Stomach smooth muscle (tissue), 2 donors: Measurements from ENCODE around the gene TP63.

Experiments
- H3K27ac ChIP-seq: one replicate; pipeline ENCODE4 v1.7.0; 2013; ENCODE audit warnings: mild to moderate bottlenecking, low read length, inconsistent platforms
- H3K27me3 ChIP-seq, 2 donors: one replicate each; pipeline ENCODE4 v1.7.0; 2013; ENCODE audit warnings: low read length in 2 of 2; ENCODE audit not compliant: insufficient read depth in 2 of 2, control insufficient read depth in 1 of 2
- H3K36me3 ChIP-seq, 2 donors: one replicate each; pipeline ENCODE4 v1.7.0; 2013; ENCODE audit warnings: low read length in 2 of 2; ENCODE audit not compliant: control insufficient read depth in 2 of 2, insufficient read depth in 2 of 2
- H3K4me1 ChIP-seq: one replicate; pipeline ENCODE4 v1.7.0; 2013; ENCODE audit warnings: low read length; ENCODE audit not compliant: control insufficient read depth, insufficient read depth
- H3K4me3 ChIP-seq, 2 donors: one replicate each; pipeline ENCODE4 v1.7.0; 2013; ENCODE audit warnings: low read length in 2 of 2
- H3K9ac ChIP-seq, 2 donors: one replicate each; pipeline ENCODE4 v1.7.0; 2013; ENCODE audit warnings: low read length in 2 of 2, mild to moderate bottlenecking in 1 of 2
- H3K9me3 ChIP-seq, 2 donors: one replicate each; pipeline ENCODE4 v1.7.0; 2013; ENCODE audit warnings: low read length in 2 of 2; ENCODE audit not compliant: control insufficient read depth in 2 of 2
- donor health status: healthy.
- donor health status: Pancreatic carcinoma.

The TP63 gene

GRCh38 chr3:189860296-189860695, 229.1 kb downstream of the TP63 start:
- H3K27ac ChIP-seq: no peak overlapping the region
- no peaks in the 10 kb centered on the region for H3K27me3 ChIP-seq
- H3K36me3 ChIP-seq: no peaks in the 10 kb centered on the region
- H3K9ac ChIP-seq: no peak overlapping the region
- H3K4me3 ChIP-seq: no peak overlapping the region
- no peaks in the 10 kb centered on the region for H3K4me1 ChIP-seq
- H3K9me3 ChIP-seq: no peaks in the 10 kb centered on the region

- H3K9ac ChIP-seq: no peak overlapping the region
- H3K9me3 ChIP-seq: no peaks in the 10 kb centered on the region
- H3K27ac ChIP-seq: no peak overlapping the region
- no peaks in the 10 kb centered on the region for H3K27me3 ChIP-seq
- H3K4me3 ChIP-seq: no peak overlapping the region
- no peaks in the 10 kb centered on the region for H3K36me3 ChIP-seq
- H3K4me1 ChIP-seq: no peaks in the 10 kb centered on the region
Observed at GRCh38 chr3:189862385-189862998, 231.3 kb downstream of the TP63 start.

GRCh38 chr3:189863031-189863430, 231.8 kb downstream of the TP63 start:
- Histone ChIP-seq H3K4me3 (no peak overlapping the region), H3K36me3 (no peaks in the 10 kb centered on the region), H3K27me3 (no peaks in the 10 kb centered on the region), H3K27ac (no peak overlapping the region), H3K9ac (no peak overlapping the region), H3K4me1 (no peaks in the 10 kb centered on the region), H3K9me3 (no peaks in the 10 kb centered on the region)

- Histone ChIP-seq H3K27ac (no peak overlapping the region), H3K9ac (no peak overlapping the region), H3K4me3 (no peak overlapping the region), H3K27me3 (no peaks in the 10 kb centered on the region), H3K36me3 (no peaks in the 10 kb centered on the region), H3K9me3 (no peaks in the 10 kb centered on the region), H3K4me1 (no peaks in the 10 kb centered on the region)
Observed at GRCh38 chr3:189868061-189868460, 236.9 kb downstream of the TP63 start.

- Histone ChIP-seq H3K27ac (no peak overlapping the region), H3K9me3 (no peaks in the 10 kb centered on the region), H3K9ac (no peak overlapping the region), H3K4me1 (no peaks in the 10 kb centered on the region), H3K27me3 (no peaks in the 10 kb centered on the region), H3K36me3 (no peaks in the 10 kb centered on the region), H3K4me3 (no peak overlapping the region)
Observed at GRCh38 chr3:189869165-189869564, 238.0 kb downstream of the TP63 start.

GRCh38 chr3:189871418-189871817, 240.2 kb downstream of the TP63 start:
- Histone ChIP-seq H3K27me3 (no peaks in the 10 kb centered on the region), H3K9ac (no peak overlapping the region), H3K27ac (no peak overlapping the region)

GRCh38 chr3:189883113-189883753, 252.0 kb downstream of the TP63 start:
- Histone ChIP-seq H3K36me3 (no peaks in the 10 kb centered on the region), H3K27me3 (no peaks in the 10 kb centered on the region), H3K9me3 (no peaks in the 10 kb centered on the region), H3K9ac (no peak overlapping the region), H3K4me3 (no peak overlapping the region), H3K4me1 (no peaks in the 10 kb centered on the region), H3K27ac (no peak overlapping the region)

More at GRCh38 chr3:189871418-189871817, 240.2 kb downstream of the TP63 start:
- Histone ChIP-seq H3K4me3 (no peak overlapping the region), H3K9me3 (no peaks in the 10 kb centered on the region), H3K4me1 (no peaks in the 10 kb centered on the region), H3K36me3 (no peaks in the 10 kb centered on the region)

GRCh38 chr3:189890496-189890895, 259.3 kb downstream of the TP63 start:
- no peaks in the 10 kb centered on the region for H3K4me1 ChIP-seq
- no peaks in the 10 kb centered on the region for H3K36me3 ChIP-seq
- H3K27ac ChIP-seq: no peak overlapping the region
- H3K27me3 ChIP-seq: no peaks in the 10 kb centered on the region
- H3K9ac ChIP-seq: no peak overlapping the region
- H3K9me3 ChIP-seq: no peaks in the 10 kb centered on the region
- no peak overlapping the region for H3K4me3 ChIP-seq

- Histone ChIP-seq H3K9ac (no peak overlapping the region), H3K27ac (no peak overlapping the region), H3K27me3 (no peaks in the 10 kb centered on the region), H3K4me3 (no peak overlapping the region), H3K36me3 (no peaks in the 10 kb centered on the region), H3K4me1 (no peaks in the 10 kb centered on the region), H3K9me3 (no peaks in the 10 kb centered on the region)
Observed at GRCh38 chr3:189896533-189896932, 265.3 kb downstream of the TP63 start.

- Histone ChIP-seq H3K27ac (no peak overlapping the region), H3K36me3 (no peaks in the 10 kb centered on the region), H3K9ac (no peak overlapping the region), H3K4me1 (no peaks in the 10 kb centered on the region), H3K4me3 (no peak overlapping the region), H3K9me3 (no peaks in the 10 kb centered on the region), H3K27me3 (no peaks in the 10 kb centered on the region)
Observed at GRCh38 chr3:189897406-189897805, 266.2 kb downstream of the TP63 start.

GRCh38 chr3:189898559-189899153, 267.5 kb downstream of the TP63 start:
- Histone ChIP-seq H3K4me1 (no peaks in the 10 kb centered on the region), H3K27ac (no peak overlapping the region), H3K9ac (no peak overlapping the region), H3K27me3 (no peaks in the 10 kb centered on the region), H3K36me3 (no peaks in the 10 kb centered on the region), H3K4me3 (no peak overlapping the region), H3K9me3 (no peaks in the 10 kb centered on the region)
